Measurements from ENCODE around the gene EFCAB6. TPM values are rescaled to one million over a fixed set of nuclear protein-coding genes. Genes with fewer than 3 reads are reported as not detected.

Gene EFCAB6
- total RNA-seq, 1 experiment from 2014 or later = 0.40 TPM

DNA sequence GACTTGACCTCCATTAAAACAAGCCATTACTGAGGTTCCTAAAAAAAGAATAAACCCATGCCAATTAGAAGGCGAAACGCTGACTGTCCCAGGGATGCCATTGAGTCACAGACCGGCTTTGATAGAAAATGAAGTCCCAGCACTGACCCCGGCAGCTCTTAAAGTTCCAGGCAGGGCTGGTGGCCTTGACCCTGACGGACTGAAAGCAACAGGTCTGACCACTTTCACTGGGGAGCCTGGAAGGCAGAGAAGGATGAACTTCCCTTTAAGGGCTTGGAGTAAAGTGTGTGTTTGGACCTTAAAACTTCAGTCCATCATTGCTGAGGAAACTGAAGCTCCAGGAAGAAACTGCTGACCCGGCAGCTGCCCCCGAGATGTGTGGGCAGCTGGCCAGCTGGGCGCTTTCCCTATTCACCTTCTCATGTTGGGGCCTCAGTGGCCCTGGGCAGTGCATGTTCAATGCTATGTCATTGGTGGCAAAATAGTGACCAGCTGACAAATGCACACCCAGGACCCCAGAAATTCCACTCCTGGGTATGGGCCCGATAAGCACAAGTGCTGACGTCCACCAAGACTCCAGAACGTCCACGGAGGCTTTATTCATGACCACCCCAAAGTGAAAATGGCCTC lies 18.9 kb upstream of the EFCAB6 start:
- no peaks in the 10 kb centered on the region for H3K36me3 Mint-ChIP-seq (ENCODE audit: insufficient read depth, unreplicated experiment)
- no peak for DNase-seq (ENCODE audit: unreplicated experiment)
- ChIA-PET CTCF (interaction anchor here (1.7 kb wide), 1 partner anchor 443 kb away, joined by 4 read pairs; no protein-coding TSS in a partner anchor), POLR2A (no interaction called here)
- no peaks in the 10 kb centered on the region for H3K4me1 Mint-ChIP-seq (ENCODE audit: insufficient read depth, unreplicated experiment)
- H3K9me3 Mint-ChIP-seq (ENCODE audit: unreplicated experiment) = no peaks in the 10 kb centered on the region
- peaks cover 30% of the 10 kb centered on the region for H3K27me3 Mint-ChIP-seq (ENCODE audit: insufficient read depth, unreplicated experiment)
- TF ChIP-seq CTCF (IDR thresholded peaks at IDR 0.05; ENCODE audit: unreplicated experiment) = no peak
- H3K27ac Mint-ChIP-seq (ENCODE audit: low read depth, unreplicated experiment) = no peak overlapping the region
- intact Hi-C loops (cut with micrococcal nuclease) = no loop called here
- no TSS peak for BruUV-seq (replicated peaks)
- no peak overlapping the region for H3K4me3 Mint-ChIP-seq (ENCODE audit: unreplicated experiment)

DNA sequence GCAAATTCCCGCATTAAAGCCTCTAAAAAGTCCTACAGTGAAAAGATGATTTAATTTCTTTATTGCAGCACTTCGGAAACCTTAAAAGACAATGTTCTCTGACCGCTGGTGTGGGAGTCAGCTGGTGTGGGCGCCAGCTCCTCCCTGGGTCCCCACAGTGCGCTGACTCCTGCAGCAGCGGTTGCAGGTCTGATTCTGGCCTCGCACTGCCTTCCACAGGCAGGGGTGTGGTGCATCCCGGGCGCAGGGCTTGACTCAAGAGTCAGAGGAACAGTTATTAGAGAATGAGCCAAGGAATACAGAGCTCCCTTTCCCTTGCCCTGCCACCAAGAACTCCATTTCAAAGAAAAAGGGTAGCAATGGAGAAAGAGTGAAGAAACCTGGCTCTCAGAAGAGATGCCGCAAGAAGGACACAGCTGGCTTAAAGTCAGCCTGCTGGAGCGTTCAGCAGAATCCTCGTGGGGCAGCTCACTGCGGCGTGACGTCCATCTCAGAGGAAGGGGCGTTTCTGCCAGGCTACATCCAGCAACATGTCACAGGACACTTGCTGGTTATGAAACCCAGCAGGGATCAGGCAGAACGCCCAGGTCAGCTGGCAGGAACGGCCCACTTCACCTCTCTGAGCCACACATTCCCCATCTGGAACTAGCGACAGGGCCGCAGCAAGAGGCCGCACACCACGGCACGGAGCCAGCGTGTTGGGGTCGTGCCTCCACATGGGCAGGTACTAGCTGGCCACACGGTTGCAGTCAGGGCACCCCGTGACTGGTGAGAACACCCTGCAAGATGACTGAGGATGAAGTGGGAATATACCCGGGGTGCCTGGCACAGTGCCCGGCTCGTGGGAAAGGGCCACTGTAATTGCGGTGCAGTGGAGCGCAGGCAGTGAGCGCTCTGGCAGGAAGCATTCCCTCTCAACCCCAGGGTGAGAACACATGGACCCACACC lies 18.1 kb upstream of the EFCAB6 start:
- Mint-ChIP-seq H3K36me3 (ENCODE audit: insufficient read depth, unreplicated experiment) (no peaks in the 10 kb centered on the region), H3K4me3 (ENCODE audit: unreplicated experiment) (no peak overlapping the region), H3K4me1 (ENCODE audit: insufficient read depth, unreplicated experiment) (no peaks in the 10 kb centered on the region), H3K27ac (ENCODE audit: low read depth, unreplicated experiment) (no peak overlapping the region), H3K27me3 (ENCODE audit: insufficient read depth, unreplicated experiment) (peaks cover 30% of the 10 kb centered on the region), H3K9me3 (ENCODE audit: unreplicated experiment) (no peaks in the 10 kb centered on the region)
- ChIA-PET POLR2A (interaction anchor here (0.7 kb wide), 1 partner anchor 666 kb away, joined by 5 read pairs; no protein-coding TSS in a partner anchor), CTCF (interaction anchor here (0.6 to 1.7 kb wide), 2 partner anchors 35 to 442 kb away, joined by 4 to 5 read pairs; no protein-coding TSS in a partner anchor)
- BruUV-seq (replicated peaks) = no TSS peak
- intact Hi-C loops (cut with micrococcal nuclease) = loop anchor here (10.0 kb wide), 2 partner anchors 555 to 795 kb away; no protein-coding TSS in a partner anchor
- DNase-seq (ENCODE audit: unreplicated experiment) = no peak
- TF ChIP-seq CTCF (IDR thresholded peaks at IDR 0.05; ENCODE audit: unreplicated experiment) = no peak

DNA sequence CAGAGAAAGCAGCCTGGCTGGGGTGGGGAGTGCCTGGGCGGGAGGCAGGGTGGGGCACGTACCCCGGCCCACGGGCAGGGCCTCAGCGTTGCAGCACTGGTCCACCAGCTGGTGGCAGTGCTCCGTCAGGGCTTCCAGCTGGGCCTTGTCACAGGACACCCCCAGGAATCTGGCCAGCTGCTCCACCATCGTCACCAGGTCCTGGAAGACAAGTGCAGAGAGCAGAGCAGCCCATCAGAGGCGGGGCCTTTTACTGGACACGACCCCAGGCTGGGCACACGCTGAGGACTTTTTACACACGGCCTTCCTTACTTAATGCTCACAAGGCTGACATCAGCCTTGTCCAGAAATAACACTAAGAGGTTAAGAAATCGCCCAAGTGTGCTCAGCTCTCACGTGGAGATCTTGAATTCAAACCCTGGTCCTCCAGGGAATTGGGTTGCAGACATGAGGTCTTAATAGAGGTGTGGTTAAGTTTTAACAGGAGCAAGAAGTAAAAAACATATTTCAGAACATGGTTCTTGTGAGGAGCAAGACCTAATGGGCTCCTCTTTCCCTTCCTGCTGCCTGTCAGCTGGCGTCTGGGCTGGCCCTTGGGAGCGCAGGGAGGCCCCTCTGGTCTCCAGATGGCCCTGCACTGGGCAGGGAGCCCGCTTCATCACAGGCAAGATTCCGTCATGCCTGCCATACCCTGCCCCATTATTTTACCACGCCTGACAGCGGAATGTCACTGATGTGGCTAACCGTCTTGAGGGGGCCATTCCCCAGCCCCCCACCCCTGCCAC lies 17.1 kb upstream of the EFCAB6 start:
- DNase-seq (ENCODE audit: unreplicated experiment) = no peak
- Mint-ChIP-seq H3K4me3 (ENCODE audit: unreplicated experiment) (no peak overlapping the region), H3K4me1 (ENCODE audit: insufficient read depth, unreplicated experiment) (no peaks in the 10 kb centered on the region), H3K9me3 (ENCODE audit: unreplicated experiment) (no peaks in the 10 kb centered on the region), H3K36me3 (ENCODE audit: insufficient read depth, unreplicated experiment) (no peaks in the 10 kb centered on the region), H3K27me3 (ENCODE audit: insufficient read depth, unreplicated experiment) (peaks cover 35% of the 10 kb centered on the region), H3K27ac (ENCODE audit: low read depth, unreplicated experiment) (no peak overlapping the region)
- POLR2A ChIA-PET = interaction anchor here (0.6 to 0.7 kb wide), 2 partner anchors 390 to 665 kb away, joined by 3 to 5 read pairs; no protein-coding TSS in a partner anchor
- BruUV-seq (replicated peaks) = no TSS peak
- TF ChIP-seq CTCF (IDR thresholded peaks at IDR 0.05; ENCODE audit: unreplicated experiment) = no peak
- intact Hi-C loops (cut with micrococcal nuclease) = loop anchor here (10.0 kb wide), 2 partner anchors 554 to 796 kb away; no protein-coding TSS in a partner anchor
- CTCF ChIA-PET = interaction anchor here (0.6 to 1.7 kb wide), 3 partner anchors 34 to 442 kb away, joined by 3 to 5 read pairs (median 4); no protein-coding TSS in a partner anchor

Measured in MCF 10A (cell line).